HG03064 (cell line): ENCODE measurements around the gene ACSL4.
A peak's percentile ranks its signal among the peaks of the same experiment; 100 is the strongest.
"Not testable (repeated sequence)": the region's sequence is repeated elsewhere in the genome, so short reads cannot be mapped to it uniquely, and the experiment has no call there.

Source experiments
- ATAC-seq: cut with Tn5 transposase; IDR thresholded peaks from one replicate; pipeline ENCODE4 v1.9.1; 2021; ENCODE audit warnings: low read depth; ENCODE audit not compliant: unreplicated experiment

ACSL4 gene

GRCh38 chrX:109732017-109732801 is 848 bp downstream of the ACSL4 start:
- ATAC-seq: peak; percentile 28

GRCh38 chrX:109728173-109728535 is 4.9 kb downstream of the ACSL4 start:
- no peak for ATAC-seq

- ATAC-seq: not testable (repeated sequence)
These were observed 8.1 kb downstream of the ACSL4 start for GRCh38 chrX:109724971-109725370.

GRCh38 chrX:109720947-109721346 is 12.1 kb downstream of the ACSL4 start:
- ATAC-seq: no peak

GRCh38 chrX:109719264-109719663 is 13.8 kb downstream of the ACSL4 start:
- no peak for ATAC-seq

- ATAC-seq: no peak
These were observed 16.5 kb downstream of the ACSL4 start for GRCh38 chrX:109716431-109717028.

- no peak for ATAC-seq
These were observed 18.6 kb downstream of the ACSL4 start for GRCh38 chrX:109714340-109714958.

GRCh38 chrX:109710181-109710580 is 22.9 kb downstream of the ACSL4 start:
- ATAC-seq: no peak

- peak; percentile 60 for ATAC-seq
These were observed 23.9 kb downstream of the ACSL4 start for GRCh38 chrX:109709129-109709631.

- ATAC-seq: no peak
These were observed 25.3 kb downstream of the ACSL4 start for GRCh38 chrX:109707720-109708119.

- ATAC-seq: no peak
These were observed 25.7 kb downstream of the ACSL4 start for GRCh38 chrX:109707319-109707718.

- ATAC-seq: peak; percentile 64
These were observed 28.5 kb downstream of the ACSL4 start for GRCh38 chrX:109704563-109704962.

- no peak for ATAC-seq
These were observed 35.2 kb downstream of the ACSL4 start for GRCh38 chrX:109697855-109698254.

- no peak for ATAC-seq
These were observed 36.8 kb downstream of the ACSL4 start for GRCh38 chrX:109696146-109696740.

- no peak for ATAC-seq
These were observed 37.4 kb downstream of the ACSL4 start for GRCh38 chrX:109695637-109696036.

GRCh38 chrX:109691752-109692151 is 41.3 kb downstream of the ACSL4 start:
- ATAC-seq: no peak

GRCh38 chrX:109691277-109691676 is 41.8 kb downstream of the ACSL4 start:
- ATAC-seq: no peak

- no peak for ATAC-seq
These were observed 45.2 kb downstream of the ACSL4 start for GRCh38 chrX:109687903-109688302.

- no peak for ATAC-seq
These were observed 47.4 kb downstream of the ACSL4 start for GRCh38 chrX:109685656-109686078.

GRCh38 chrX:109684136-109684535 is 48.9 kb downstream of the ACSL4 start:
- no peak for ATAC-seq

- no peak for ATAC-seq
These were observed 51.5 kb downstream of the ACSL4 start for GRCh38 chrX:109681475-109682081.
